Vagina (tissue), 2 donors: ENCODE measurements around the gene PLK5.

Experiments used
- POLR2A ChIP-seq, 2 donors: fragments of 450-650 bp; IDR thresholded peaks; one replicate each; pipeline ENCODE4 v1.6.1; 2017; ENCODE audit warnings: antibody characterized with exemption in 2 of 2, mild to moderate bottlenecking in 2 of 2, moderate library complexity in 2 of 2
- POLR2AphosphoS5 ChIP-seq, 2 donors: sonication (generic); formaldehyde crosslinking; IDR thresholded peaks; one replicate each; pipeline ENCODE4 v1.9.0; 2017; ENCODE audit warnings: antibody characterized with exemption in 2 of 2, mild to moderate bottlenecking in 2 of 2, low read depth in 1 of 2; ENCODE audit not compliant: insufficient read depth in 1 of 2
- TF ChIP-seq, protein P1 (sequence below), 3 experiments: fragments of 450-650 bp in 2 of 3; fragments of 200-600 bp in 1 of 3; sonication (generic) in 1 of 3; IDR thresholded peaks; one replicate each; pipeline ENCODE4 v1.5.1; 2017 to 2019; ENCODE audit warnings: antibody characterized with exemption in 3 of 3, mild to moderate bottlenecking in 2 of 3, moderate library complexity in 2 of 3

GRCh38 chr19:1508507-1508856 lies 15.4 kb upstream of the PLK5 start:
- TF ChIP-seq POLR2A (IDR thresholded peaks at IDR 0.05) = no peak
- TF ChIP-seq, protein P1, sequence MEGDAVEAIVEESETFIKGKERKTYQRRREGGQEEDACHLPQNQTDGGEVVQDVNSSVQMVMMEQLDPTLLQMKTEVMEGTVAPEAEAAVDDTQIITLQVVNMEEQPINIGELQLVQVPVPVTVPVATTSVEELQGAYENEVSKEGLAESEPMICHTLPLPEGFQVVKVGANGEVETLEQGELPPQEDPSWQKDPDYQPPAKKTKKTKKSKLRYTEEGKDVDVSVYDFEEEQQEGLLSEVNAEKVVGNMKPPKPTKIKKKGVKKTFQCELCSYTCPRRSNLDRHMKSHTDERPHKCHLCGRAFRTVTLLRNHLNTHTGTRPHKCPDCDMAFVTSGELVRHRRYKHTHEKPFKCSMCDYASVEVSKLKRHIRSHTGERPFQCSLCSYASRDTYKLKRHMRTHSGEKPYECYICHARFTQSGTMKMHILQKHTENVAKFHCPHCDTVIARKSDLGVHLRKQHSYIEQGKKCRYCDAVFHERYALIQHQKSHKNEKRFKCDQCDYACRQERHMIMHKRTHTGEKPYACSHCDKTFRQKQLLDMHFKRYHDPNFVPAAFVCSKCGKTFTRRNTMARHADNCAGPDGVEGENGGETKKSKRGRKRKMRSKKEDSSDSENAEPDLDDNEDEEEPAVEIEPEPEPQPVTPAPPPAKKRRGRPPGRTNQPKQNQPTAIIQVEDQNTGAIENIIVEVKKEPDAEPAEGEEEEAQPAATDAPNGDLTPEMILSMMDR (IDR thresholded peaks at IDR 0.05) = no peak
- no peak for TF ChIP-seq POLR2AphosphoS5 (IDR thresholded peaks at IDR 0.05; ENCODE audit: insufficient read depth in 1 of 2, low read depth in 1 of 2)
